Measurements from ENCODE around the gene LIMS4.
"Not testable (repeated sequence)": the region's sequence is repeated elsewhere in the genome, so short reads cannot be mapped to it uniquely, and the experiment has no call there.

LIMS4 gene, protein sequence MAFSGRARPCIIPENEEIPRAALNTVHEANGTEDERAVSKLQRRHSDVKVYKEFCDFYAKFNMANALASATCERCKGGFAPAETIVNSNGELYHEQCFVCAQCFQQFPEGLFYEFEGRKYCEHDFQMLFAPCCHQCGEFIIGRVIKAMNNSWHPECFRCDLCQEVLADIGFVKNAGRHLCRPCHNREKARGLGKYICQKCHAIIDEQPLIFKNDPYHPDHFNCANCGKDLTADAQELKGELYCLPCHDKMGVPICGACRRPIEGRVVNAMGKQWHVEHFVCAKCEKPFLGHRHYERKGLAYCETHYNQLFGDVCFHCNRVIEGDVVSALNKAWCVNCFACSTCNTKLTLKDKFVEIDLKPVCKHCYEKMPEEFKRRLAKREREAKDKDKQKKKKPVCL

DNA sequence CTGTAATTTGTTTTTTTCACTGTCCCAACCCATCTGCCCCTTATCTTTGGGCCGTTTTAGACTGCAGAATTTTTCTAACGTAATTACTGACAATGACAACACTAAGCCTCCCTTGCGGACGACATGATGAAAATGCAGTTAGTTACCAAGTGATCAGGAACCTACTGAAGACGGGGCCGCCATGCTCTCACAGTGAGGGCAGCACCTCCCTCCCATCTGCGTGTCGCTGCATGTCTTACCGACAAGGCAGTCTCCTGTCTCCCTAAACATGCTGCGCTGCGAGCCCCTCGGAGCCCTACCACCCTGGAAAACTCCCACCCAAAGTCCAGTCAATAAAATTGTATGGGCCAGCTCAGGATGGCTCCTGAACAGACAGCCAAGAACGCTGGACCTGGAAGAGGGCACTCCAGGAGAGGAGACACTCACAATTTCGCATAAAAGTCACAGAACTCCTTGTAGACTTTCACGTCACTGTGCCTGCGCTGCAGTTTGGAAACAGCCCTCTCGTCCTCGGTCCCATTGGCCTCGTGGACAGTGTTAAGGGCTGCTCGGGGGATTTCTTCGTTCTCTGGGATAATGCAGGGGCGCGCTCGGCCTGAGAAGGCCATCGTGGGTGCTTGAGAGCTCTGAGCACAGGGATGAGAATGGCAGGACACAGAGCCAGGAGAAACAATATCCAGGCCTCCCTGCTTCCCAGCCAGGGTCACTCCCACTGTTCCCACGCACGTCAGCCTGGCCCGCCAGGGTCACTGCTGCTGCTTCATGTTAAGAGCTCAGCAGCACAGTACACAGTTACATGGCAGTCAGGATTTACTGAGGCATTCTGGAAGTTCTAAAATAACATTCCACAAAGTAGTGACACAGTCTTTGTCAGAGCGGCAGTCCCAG, at the start of gene LIMS4:
LIMS4 (minus strand) TSS at position 646 of the 888 bp plus-strand sequence; CDS start at position 608, 38 bp downstream.
- DNase-seq: not testable (repeated sequence)

DNA sequence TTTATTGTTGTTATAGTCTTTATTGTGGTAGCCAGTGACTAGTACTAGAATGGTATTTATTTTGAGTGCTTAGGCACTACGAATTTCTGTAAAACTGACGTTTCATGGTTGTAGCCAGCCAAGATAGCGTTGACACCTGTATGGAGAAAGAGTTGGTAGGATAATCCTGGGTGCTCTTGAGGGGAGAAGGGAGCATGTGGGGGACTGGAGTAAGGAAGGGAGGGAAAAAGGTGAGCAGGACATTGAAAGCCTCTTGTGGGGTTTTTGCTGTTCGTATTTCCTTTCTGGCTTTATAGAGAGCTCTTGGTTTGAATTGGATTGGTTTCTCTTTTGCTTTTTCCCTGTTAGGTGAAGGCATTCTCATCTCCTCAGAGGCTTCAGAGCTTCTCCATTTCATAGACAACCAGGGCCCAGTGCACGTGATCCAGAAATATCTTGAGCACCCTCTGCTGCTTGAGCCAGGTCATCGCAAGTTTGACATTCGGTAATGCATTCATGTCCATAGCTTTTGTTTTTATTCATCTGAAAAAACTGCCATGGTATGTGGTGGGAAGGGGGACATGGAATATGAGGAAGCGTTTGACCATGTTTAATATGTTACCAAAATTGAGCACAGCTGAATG, 27.2 kb upstream of the LIMS4 start:
- DNase-seq: not testable (repeated sequence)

DNA sequence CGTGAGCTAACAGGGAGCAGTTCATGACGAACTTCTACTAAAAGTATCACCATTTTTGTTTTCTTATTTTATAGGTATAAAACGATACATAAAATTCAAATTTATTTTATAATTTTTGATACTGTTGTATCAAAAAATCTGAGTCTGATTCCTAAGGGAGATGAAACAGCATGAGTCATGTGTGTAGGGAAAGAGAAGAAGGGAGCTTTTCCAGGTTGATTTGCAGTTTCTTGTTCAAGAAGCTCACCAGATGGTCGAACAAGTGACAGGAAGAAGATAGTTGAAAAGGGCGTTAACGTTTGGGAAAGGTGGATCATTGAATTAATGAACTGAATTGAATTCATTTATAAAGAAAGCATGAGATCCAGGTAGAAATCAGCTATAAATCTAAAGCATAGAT, 23.4 kb upstream of the LIMS4 start:
- DNase-seq: not testable (repeated sequence)

DNA sequence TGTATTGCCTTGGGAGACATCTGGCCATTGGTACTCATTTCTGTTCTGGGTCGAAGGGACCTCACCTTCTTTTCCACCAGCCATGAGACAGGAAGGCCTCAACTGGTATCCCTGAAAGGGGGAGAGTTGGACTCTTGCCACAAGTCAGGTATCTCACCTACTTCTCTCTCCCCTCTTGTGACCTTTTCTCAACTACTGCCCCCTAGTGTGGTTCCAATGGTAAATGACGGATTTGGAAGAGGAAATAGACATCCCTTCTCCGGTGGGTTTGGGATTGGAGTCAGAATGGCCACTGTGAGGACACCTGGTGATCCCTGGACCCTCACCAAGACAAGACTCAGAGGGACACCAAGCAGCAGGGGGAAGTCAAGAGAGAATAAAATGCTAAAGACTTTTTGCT, 21.9 kb upstream of the LIMS4 start:
- not testable (repeated sequence) for DNase-seq

DNA sequence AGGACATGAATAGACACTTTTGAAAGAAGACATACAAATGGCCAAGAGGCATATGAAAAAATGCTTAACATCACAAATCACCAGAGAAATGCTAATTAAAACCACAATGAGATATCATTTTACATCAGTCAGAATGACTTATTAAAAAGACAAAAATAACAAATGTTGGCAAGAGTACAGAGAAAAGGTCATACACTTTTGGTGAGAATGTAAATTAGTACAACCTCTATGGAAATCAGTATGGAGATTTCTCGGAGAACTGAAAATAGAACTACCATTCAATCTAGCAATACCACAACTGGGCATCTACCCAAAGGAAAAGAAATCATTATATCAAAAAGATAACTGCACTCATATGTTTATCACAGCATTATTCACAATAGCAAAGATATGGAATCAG, 16.4 kb upstream of the LIMS4 start:
- not testable (repeated sequence) for DNase-seq

DNA sequence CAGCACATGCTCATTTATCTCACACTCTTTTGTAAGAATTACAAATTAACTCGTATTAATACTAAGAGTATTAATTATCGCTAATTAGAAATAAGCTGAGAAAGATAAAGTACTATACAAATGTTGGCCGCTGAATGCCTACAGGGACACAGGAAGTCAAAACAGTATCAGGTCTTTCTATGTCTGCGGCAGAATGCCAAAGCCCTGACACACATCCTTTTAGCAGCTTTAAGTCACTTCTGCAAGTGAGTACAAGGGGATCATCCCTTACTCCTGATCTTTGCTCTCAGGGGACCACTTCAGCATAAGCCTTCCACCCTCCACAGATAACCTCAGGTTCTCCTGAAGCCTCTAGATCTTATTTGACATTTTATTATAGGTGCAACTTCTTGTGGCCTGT, 10.1 kb upstream of the LIMS4 start:
- not testable (repeated sequence) for DNase-seq

DNA sequence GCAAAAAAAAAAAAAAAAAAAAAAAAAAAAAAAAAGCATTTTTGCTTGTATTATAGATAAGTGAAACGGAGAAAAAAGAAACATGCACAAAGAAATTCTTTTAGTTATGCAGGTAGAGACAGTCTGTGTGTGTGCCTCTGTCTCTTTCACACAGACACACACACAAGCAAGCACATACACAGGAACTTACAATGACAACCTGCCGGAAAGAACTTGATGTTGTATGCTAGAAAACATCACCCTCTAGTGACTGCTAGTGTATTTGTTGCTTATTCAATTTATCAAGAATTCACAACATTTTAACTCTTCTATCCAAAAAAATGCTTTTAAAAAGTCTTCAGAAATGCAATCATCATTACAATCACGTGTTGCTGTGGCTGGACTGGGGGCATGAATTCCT, 8.6 kb upstream of the LIMS4 start:
- not testable (repeated sequence) for DNase-seq

DNA sequence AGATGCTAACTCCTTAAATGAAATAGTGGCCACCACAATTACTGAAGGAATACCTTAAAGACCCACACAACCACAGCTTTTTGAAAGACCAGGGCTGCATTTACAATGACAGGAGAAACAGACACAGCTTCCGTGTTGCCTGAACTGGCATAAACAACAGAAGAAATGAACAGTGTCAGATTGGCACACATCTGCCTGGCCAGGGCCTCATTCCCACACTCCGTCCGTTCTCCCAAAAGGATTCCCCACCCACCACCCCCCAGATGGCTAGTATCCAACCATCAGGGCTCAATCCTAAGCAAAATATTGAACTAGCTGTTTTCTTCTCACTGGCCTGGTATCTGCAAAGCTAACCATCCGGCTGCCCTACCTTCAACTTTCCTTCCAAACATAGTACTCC, 7.5 kb upstream of the LIMS4 start:
- not testable (repeated sequence) for DNase-seq

DNA sequence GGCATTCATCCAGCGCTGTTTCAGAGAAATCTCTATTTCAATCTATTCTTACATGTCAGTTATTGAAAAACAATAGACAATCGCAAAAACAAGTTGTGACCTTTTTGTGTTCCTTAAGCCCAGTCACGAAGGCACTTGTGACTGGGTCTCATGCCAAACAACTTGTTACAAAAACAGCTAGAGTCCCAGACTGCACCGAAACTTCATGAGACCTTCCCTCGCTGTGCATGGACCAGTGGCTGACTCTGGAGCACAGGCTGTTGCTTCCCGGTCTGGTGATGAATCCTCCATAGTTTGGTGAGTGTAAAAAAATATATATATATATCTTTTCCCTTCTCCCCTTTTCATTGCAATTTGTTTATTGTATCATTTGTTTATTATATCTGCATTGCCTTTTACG, 4.8 kb upstream of the LIMS4 start:
- not testable (repeated sequence) for DNase-seq

DNA sequence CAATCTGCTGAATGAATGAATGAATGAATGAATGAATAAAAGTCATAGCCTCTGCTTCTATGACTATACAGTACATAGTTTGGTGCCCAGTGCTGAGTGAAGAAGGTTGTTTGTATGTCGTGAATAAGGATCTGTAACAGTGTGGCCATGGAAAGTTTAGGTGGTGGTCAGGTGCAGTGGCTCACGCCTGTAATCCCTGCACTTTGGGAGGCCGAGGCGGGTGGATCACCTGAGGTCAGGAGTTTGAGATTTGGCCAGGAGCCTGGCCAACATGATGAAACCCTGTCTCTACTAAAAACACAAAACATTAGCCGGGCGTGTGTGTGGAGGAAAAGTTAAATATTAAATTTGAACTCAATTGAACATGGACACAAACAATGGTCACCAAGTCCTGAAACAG, 4.3 kb upstream of the LIMS4 start:
- not testable (repeated sequence) for DNase-seq

DNA sequence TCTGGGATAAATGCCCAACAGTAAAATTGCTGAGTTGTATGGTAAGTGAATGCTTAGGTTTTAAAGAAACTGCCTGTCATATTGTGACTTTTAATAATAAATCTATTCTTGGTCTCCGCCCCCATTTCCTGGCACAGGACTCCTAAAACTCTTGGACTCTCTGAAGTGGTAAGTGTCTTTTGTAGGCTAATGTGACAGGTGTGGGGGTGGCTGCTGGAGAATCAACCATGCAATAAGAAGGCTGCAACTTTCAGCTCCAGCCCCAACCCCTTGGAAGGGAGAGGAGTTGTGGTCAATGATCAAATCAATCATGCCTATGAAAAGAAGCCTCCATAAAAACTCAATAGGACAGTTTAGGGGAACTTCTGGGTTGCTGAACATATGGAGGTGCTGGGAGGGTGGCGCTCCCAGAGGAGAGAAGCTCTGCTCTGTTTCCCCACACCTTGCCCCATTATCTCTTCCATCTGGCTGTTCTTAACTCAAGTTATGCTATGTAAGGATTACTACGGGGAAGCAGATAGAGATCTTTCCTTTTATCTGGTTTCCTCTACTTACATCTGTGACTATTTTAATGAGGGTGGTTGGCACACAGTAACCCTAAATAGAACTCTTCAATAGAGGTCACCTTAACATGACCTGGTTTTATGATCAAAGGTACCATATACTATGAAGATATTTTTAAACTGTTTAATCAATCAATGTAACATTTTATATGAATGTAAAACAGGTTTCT, 3.2 kb upstream of the LIMS4 start:
- DNase-seq: not testable (repeated sequence)

DNA sequence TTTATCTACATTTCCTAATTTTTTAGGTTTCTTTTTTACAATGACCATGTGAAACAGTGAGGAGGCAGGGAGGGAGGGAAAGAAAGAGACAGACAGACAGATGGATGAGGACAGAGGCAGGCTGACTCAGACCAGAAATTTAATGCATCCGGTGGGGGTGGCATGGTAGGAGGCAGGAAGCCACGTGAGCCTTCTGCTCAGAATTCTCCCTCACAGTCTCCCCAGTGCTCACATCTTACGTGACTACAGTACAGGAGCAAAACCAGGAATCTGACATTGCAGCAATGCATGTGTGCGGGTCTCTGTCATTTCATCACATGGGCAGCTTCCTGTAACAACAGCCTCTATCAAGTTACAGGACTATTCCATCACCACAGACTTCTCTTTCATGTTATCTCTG, 2.3 kb upstream of the LIMS4 start:
- DNase-seq: not testable (repeated sequence)

DNA sequence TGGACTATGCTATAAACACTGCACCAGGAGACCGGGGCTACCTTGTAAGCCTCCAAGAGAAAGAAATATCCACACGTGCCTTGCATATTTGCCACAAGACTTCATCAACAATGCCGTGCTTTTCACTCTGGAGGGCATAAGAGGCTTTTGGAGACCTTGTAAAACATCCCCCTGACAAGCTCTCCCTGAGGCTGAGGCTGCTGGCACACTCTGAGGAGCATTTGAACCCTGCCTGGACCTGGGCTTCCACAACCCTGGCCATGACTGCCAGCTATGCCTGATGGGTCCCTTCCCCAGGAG, 393 bp upstream of the LIMS4 start:
- not testable (repeated sequence) for DNase-seq

DNA sequence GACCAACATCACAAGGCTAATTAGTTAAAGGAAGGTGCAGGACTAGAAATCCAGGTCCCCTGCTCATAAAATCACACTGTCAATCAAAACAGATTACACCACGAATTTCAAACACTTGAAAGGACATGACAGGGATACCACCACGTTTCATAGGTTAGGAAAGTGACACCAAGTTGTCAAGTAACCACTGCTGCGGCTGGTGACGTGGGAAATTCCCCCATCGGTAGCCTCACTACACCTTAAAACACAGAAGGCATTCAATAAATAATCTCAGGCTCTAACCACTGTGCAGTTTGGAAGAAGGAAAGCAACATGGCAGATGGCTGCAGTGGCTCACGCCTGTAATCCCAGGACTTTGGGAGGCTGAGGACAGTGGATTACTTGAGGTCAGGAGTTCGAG, 3.7 kb downstream of the LIMS4 start:
- not testable (repeated sequence) for DNase-seq

DNA sequence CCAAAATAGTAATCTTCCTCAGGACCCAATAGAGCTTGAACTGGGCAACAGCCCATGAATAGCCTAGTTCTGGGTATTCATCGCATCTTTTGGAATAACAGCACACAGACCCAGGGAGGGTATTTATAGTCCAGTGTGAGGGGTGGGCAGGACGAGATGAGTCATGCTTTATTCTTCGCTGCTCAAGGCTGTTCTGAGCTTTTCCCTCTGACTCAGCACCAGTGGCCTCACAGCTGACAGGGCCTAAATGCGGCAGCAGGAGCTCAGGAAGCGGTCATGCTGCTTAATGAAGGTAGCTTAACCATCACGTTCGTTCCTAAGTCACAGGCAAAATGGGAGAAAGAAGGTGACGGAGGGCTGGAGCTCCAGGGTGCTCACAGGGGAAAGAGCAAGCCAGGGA, 7.3 kb downstream of the LIMS4 start:
- DNase-seq: not testable (repeated sequence)

DNA sequence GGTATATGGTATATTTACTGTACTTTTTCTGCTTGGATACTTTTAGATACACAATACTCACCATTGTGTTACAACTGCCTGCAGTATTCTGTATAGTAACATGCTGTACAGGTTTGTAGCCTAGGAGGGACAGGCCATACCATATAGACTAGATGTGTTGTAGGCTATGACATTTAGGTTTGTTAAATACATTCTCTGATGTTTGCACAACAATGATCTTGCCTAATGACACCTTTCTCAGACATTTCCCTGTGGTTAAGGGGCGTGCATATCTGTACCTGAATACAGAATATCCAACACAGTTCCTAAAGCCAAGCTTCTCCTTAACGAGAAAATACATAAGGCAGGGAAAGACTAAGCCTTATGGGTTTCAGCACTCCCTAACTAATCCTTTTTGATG, 10.2 kb downstream of the LIMS4 start:
- not testable (repeated sequence) for DNase-seq

DNA sequence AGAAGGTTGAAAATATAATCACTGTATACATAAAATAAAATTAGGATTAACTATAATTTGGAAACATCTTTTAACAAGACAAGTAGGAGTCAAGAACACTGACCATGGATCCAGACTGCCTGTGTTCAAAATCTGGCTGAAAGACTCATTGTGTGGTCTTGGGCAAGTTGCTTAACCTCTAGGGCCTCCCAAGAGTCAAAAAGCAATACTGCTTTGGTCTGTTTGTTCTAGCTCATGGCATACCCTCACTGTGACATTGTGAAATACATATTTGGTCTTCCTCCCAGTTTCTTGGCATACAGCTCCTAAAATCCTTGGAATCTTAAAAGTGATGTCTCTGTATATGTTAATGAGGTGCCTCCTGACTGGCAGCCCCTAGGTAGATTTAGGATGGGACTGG, 12.3 kb downstream of the LIMS4 start:
- DNase-seq: not testable (repeated sequence)

DNA sequence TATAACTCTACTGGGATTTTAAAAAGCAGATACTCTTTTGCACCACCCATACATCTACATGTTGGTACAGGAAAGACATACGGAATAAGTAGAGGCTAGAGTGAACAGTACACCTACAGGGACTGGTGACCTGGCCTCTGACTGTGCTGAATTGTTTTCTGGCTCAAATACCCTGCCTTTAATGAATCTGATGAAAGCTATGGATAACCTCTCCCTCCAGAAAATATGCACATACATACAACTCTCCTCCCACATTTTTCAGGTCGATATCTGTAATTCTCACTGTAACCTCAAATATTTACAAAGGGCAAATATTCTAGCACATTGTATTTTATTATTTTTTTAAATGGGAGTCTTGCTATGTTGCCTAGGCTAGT, 15.4 kb downstream of the LIMS4 start:
- DNase-seq: not testable (repeated sequence)

DNA sequence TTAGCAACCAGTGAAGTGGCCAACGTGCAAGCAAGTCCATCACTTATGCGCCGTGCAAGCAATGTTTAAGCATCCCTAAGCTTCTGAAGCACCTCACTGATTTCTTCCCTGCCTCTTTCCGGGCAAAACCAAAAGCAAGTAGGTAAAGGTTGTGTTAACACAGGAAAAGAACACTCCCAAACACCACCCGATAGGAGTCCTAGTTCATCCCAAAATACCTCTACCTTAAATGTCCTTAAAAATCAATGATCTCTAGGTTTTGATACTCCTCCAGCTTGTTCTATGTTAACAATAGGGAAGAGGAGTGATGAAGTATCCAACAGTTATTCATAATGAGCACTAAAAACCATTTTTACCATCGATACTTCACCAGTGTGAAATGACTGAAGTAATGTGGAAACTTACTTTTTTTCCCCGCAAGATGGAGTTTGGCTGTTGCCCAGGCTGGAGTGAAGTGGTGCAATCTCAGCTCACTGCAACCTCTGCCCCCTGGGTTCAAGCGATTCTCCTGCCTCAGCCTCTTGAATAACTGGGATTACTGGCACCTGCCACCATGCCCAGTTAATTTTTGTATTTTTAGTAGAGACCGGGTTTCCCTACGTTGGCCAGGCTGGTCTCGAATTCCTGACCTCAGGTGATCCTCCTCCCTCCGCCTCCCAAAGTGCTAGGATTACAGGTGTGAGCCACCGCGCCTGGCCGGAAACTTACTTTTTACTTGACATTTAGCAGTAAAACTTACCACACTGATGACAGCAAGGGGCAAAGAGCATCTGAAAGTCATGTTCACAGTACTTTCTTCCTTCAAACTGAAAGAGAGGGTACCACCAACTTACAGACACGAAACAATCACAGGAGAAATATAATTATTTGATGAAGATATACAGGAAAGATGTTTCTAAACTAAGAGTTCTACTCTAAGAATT, 16.1 kb downstream of the LIMS4 start:
- DNase-seq: not testable (repeated sequence)

DNA sequence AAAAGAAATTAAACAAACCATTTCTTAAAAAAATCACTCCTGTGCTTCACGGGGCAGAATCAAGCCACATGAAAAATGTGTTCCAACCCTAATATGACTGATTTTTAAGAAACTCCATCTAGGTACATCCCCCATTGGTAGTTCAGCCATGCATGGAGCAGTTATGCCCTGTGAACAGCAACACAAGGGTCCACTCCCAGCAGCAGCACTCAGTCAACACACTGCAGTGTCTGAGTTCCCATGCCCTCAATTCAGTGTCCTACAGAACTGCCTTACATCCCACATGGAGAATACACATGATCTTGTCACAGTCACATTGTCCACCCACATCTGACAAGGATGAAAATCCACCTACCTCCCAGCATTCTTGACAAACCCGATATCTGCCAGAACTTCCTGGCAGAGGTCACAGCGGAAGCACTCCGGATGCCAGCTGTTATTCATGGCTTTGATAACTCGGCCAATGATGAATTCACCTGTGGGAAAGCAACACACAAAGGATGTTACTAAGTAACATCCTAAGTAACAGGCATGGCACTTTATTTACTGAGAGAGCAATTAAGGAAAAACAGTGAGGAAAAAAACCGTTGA, 17.4 kb downstream of the LIMS4 start:
- not testable (repeated sequence) for DNase-seq

DNA sequence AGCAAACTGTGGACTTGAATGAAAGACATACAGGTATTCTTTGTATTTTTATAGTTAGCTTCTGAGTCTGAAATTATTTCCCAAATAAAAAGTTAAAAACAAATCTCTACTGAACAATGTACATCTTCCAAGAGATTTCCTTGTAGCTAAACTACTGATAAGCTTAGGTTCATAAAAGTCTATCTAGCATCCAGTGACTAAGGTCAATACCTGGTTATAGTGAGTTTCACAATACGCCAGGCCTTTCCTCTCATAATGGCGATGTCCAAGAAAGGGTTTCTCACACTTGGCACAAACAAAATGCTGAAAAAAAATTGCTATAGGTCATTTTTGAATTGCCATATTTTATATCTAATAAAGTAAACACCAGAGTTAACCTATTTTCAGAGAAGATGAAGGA, 21.7 kb downstream of the LIMS4 start:
- DNase-seq: not testable (repeated sequence)
